D721Med (cell line): Measurements from ENCODE around the gene OR2T6.

Experiments used
- DNase-seq: peaks from one replicate; pipeline ENCODE4 v3.0.0; 2011; ENCODE audit warnings: low spot score; ENCODE audit not compliant: insufficient read length
- FAIRE-seq: peaks from 2 replicates; lab custom pipeline; 2011; peaks lifted over from hg19 to GRCh38; lab: Jason Lieb, UNC
- TF ChIP-seq, protein P1 (sequence below): IDR thresholded peaks from 2 replicates; pipeline ENCODE4 v1.5.1; 2012; ENCODE audit warnings: mild to moderate bottlenecking, control low read depth; ENCODE audit not compliant: insufficient read depth; ENCODE audit errors: missing control alignments

OR2T6 gene

GRCh38 chr1:248373761-248374160 lies 1.8 kb upstream of the OR2T6 start:
- TF ChIP-seq, protein P1, sequence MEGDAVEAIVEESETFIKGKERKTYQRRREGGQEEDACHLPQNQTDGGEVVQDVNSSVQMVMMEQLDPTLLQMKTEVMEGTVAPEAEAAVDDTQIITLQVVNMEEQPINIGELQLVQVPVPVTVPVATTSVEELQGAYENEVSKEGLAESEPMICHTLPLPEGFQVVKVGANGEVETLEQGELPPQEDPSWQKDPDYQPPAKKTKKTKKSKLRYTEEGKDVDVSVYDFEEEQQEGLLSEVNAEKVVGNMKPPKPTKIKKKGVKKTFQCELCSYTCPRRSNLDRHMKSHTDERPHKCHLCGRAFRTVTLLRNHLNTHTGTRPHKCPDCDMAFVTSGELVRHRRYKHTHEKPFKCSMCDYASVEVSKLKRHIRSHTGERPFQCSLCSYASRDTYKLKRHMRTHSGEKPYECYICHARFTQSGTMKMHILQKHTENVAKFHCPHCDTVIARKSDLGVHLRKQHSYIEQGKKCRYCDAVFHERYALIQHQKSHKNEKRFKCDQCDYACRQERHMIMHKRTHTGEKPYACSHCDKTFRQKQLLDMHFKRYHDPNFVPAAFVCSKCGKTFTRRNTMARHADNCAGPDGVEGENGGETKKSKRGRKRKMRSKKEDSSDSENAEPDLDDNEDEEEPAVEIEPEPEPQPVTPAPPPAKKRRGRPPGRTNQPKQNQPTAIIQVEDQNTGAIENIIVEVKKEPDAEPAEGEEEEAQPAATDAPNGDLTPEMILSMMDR: no peak
- no peak for FAIRE-seq
- no peak for DNase-seq

GRCh38 chr1:248376916-248377315 lies 1.4 kb downstream of the OR2T6 start:
- DNase-seq (no peak), FAIRE-seq (no peak)
- TF ChIP-seq, protein P1: no peak

GRCh38 chr1:248380854-248381253 lies 5.3 kb downstream of the OR2T6 start:
- DNase-seq: no peak
- TF ChIP-seq, protein P1: no peak
- no peak for FAIRE-seq

- DNase-seq (no peak), FAIRE-seq (no peak)
- TF ChIP-seq, protein P1: no peak
Observed at GRCh38 chr1:248388426-248388825, 12.9 kb downstream of the OR2T6 start.

- FAIRE-seq (no peak), DNase-seq (no peak)
- TF ChIP-seq, protein P1: no peak
Observed at GRCh38 chr1:248393050-248393449, 17.5 kb downstream of the OR2T6 start.

GRCh38 chr1:248402748-248403147 lies 27.2 kb downstream of the OR2T6 start, which contains the start of gene OR2T1:
TSS of gene OR2T1 (plus strand) at chr1:248403048. CDS start at chr1:248406148, 3,100 bp downstream.
- DNase-seq (no peak), FAIRE-seq (no peak)
- TF ChIP-seq, protein P1: no peak

DNA sequence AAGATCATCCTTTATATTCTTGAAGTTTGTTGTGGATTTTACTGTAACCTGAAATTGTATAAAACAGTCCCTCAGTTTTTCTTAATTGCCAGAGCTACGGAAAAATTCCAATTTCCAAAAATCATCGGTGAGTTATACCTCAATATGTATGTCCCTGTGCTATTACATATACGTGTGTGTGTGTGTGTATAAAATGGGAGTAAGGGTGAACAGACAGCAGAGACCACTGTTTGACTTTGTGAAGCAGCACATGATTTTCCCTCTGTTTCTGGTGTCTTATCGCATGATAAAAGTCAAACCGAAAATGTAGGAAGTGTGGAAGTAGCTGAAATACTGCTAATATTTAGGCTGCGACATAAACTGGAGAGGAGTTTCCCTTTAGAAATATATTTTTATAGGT lies 28.5 kb downstream of the OR2T6 start:
- no peak for DNase-seq
- TF ChIP-seq, protein P1: no peak
- FAIRE-seq: peak; percentile 99
